H9 (cell line): ENCODE data around the gene STIM2. TPM values are rescaled to one million over a fixed set of nuclear protein-coding genes. Genes with fewer than 3 reads are reported as not detected.

Experiments used
- DNase-seq: peaks from one replicate; pipeline ENCODE4 v3.0.0-alpha.2; 2017
- H2AFZ ChIP-seq: one replicate; pipeline ENCODE4 v1.6.1; 2013; ENCODE audit warnings: mild to moderate bottlenecking, low read length, control low read depth, moderate library complexity
- H2AK5ac ChIP-seq: 2 replicates; pipeline ENCODE4 v1.6.1; 2013; ENCODE audit warnings: low read length, control low read depth, mixed read lengths; ENCODE audit not compliant: insufficient read length
- H2BK120ac ChIP-seq: one replicate; pipeline ENCODE4 v1.6.1; 2013; ENCODE audit warnings: low read depth, mild to moderate bottlenecking, low read length, control low read depth, inconsistent platforms; ENCODE audit not compliant: poor library complexity, severe bottlenecking
- H2BK12ac ChIP-seq: 2 replicates; pipeline ENCODE4 v1.6.1; 2013; ENCODE audit warnings: low read length, control low read depth, mixed read lengths, low read depth; ENCODE audit not compliant: insufficient read length
- H2BK15ac ChIP-seq: 2 replicates; pipeline ENCODE4 v1.6.1; 2013; ENCODE audit warnings: low read depth, low read length, control low read depth
- H2BK20ac ChIP-seq: one replicate; pipeline ENCODE4 v1.6.1; 2013; ENCODE audit warnings: low read depth, mild to moderate bottlenecking, low read length, control low read depth, inconsistent platforms; ENCODE audit not compliant: poor library complexity, severe bottlenecking
- H2BK5ac ChIP-seq: 2 replicates; pipeline ENCODE4 v1.6.1; 2013; ENCODE audit warnings: low read length, control low read depth, mixed read lengths; ENCODE audit not compliant: insufficient read length
- H3K14ac ChIP-seq: 2 replicates; pipeline ENCODE4 v1.6.1; 2013; ENCODE audit warnings: low read length, control low read depth; ENCODE audit not compliant: insufficient read depth
- H3K18ac ChIP-seq: 2 replicates; pipeline ENCODE4 v1.6.1; 2013; ENCODE audit warnings: low read depth, mild to moderate bottlenecking, mixed read lengths, low read length, control low read depth; ENCODE audit not compliant: insufficient read length
- H3K23ac ChIP-seq: 2 replicates; pipeline ENCODE4 v1.6.1; 2013; ENCODE audit warnings: low read length, control low read depth, mixed read lengths, low read depth; ENCODE audit not compliant: insufficient read length
- H3K23me2 ChIP-seq: 2 replicates; pipeline ENCODE4 v1.6.1; 2013; ENCODE audit warnings: low read depth, mild to moderate bottlenecking, mixed read lengths, low read length, control low read depth; ENCODE audit not compliant: insufficient read length, poor library complexity, severe bottlenecking
- H3K27ac ChIP-seq: 2 replicates; pipeline ENCODE4 v1.5.1; 2013; ENCODE audit warnings: low read length, control low read depth, mixed read lengths, low read depth; ENCODE audit not compliant: insufficient read length
- H3K27me3 ChIP-seq: 2 replicates; pipeline ENCODE4 v1.6.1; 2013; ENCODE audit warnings: low read length, control low read depth, inconsistent platforms; ENCODE audit not compliant: insufficient read depth
- H3K4ac ChIP-seq: 2 replicates; pipeline ENCODE4 v1.6.1; 2013; ENCODE audit warnings: low read depth, mild to moderate bottlenecking, control low read depth, inconsistent platforms, low read length, moderate library complexity
- H3K4me1 ChIP-seq: 2 replicates; pipeline ENCODE4 v1.6.1; 2013; ENCODE audit warnings: low read length, control low read depth, inconsistent platforms; ENCODE audit not compliant: insufficient read depth
- H3K4me2 ChIP-seq: 2 replicates; pipeline ENCODE4 v1.6.1; 2013; ENCODE audit warnings: low read length, control low read depth, mixed read lengths; ENCODE audit not compliant: insufficient read length, insufficient read depth
- H3K56ac ChIP-seq: 2 replicates; pipeline ENCODE4 v1.6.1; 2013; ENCODE audit warnings: low read depth, mild to moderate bottlenecking, mixed read lengths, low read length, control low read depth; ENCODE audit not compliant: insufficient read length
- H3K79me1 ChIP-seq: 2 replicates; pipeline ENCODE4 v1.6.1; 2013; ENCODE audit warnings: low read depth, mild to moderate bottlenecking, moderate library complexity, low read length, control low read depth, inconsistent platforms; ENCODE audit not compliant: insufficient read depth, poor library complexity, severe bottlenecking
- H3K79me2 ChIP-seq: 2 replicates; pipeline ENCODE4 v1.6.1; 2013; ENCODE audit warnings: low read length, control low read depth, inconsistent platforms; ENCODE audit not compliant: insufficient read depth
- H3K9ac ChIP-seq: 2 replicates; pipeline ENCODE4 v1.6.1; 2013; ENCODE audit warnings: low read length, control low read depth, mixed read lengths; ENCODE audit not compliant: insufficient read length; ENCODE audit errors: extremely low read depth
- H3K9me3 ChIP-seq: one replicate; pipeline ENCODE4 v1.6.1; 2013; ENCODE audit warnings: low read depth, low read length, inconsistent platforms; ENCODE audit not compliant: control insufficient read depth
- H3T11ph ChIP-seq: one replicate; pipeline ENCODE4 v1.6.1; 2013; ENCODE audit warnings: mild to moderate bottlenecking, low read length, control low read depth, inconsistent platforms
- H4K20me1 ChIP-seq: one replicate; pipeline ENCODE4 v1.6.1; 2013; ENCODE audit not compliant: control insufficient read depth, insufficient read length, insufficient read depth
- H4K5ac ChIP-seq: 2 replicates; pipeline ENCODE4 v1.6.1; 2013; ENCODE audit warnings: low read depth, mild to moderate bottlenecking, mixed read lengths, low read length, control low read depth; ENCODE audit not compliant: insufficient read length
- H4K8ac ChIP-seq: replicated peaks from 2 replicates; pipeline ENCODE4 v1.6.1; 2013; ENCODE audit warnings: low read length, control low read depth, mixed read lengths, low read depth; ENCODE audit not compliant: insufficient read length
- H4K91ac ChIP-seq: 2 replicates; pipeline ENCODE4 v1.6.1; 2013; ENCODE audit warnings: low read depth, mild to moderate bottlenecking, moderate library complexity, mixed read lengths, low read length, control low read depth; ENCODE audit not compliant: insufficient read length
- H3K27ac Mint-ChIP-seq, 3 experiments: 2 replicates in 2 of 3; 3 replicates in 1 of 3; pipeline ENCODE4 v1.8.0; 2020 to 2021; ENCODE audit warnings: mixed read lengths in 3 of 3, mild to moderate bottlenecking in 1 of 3, moderate library complexity in 1 of 3
- H3K27me3 Mint-ChIP-seq: 2 replicates; pipeline ENCODE4 v1.8.0; 2021; ENCODE audit warnings: low read depth, mild to moderate bottlenecking, moderate library complexity, mixed read lengths
- H3K36me3 Mint-ChIP-seq, 3 experiments: 2 replicates in 2 of 3; 3 replicates in 1 of 3; pipeline ENCODE4 v1.8.0; 2020 to 2021; ENCODE audit warnings: low read depth in 3 of 3, mixed read lengths in 3 of 3; ENCODE audit not compliant: insufficient read depth in 1 of 3
- H3K4me1 Mint-ChIP-seq, 2 experiments: 2 replicates each; pipeline ENCODE4 v1.8.0; 2020; ENCODE audit warnings: mixed read lengths in 2 of 2
- H3K4me3 Mint-ChIP-seq, 2 experiments: 2 replicates in 1 of 2; 3 replicates in 1 of 2; pipeline ENCODE4 v1.8.0; 2020 to 2021; ENCODE audit warnings: mild to moderate bottlenecking in 2 of 2, mixed read lengths in 2 of 2, moderate library complexity in 1 of 2
- H3K9me3 Mint-ChIP-seq, 2 experiments: 2 replicates in 1 of 2; 3 replicates in 1 of 2; pipeline ENCODE4 v1.8.0; 2020; ENCODE audit warnings: mild to moderate bottlenecking in 2 of 2, mixed read lengths in 2 of 2, moderate library complexity in 1 of 2
- WGBS: extraction: QIAGEN DNeasy Blood & Tissue Kit; methylation state at CpG from one replicate; pipeline ENCODE4 v1.1.7; 2013; ENCODE audit warnings: missing lambda C conversion rate, low lambda C conversion rate, mixed read lengths; ENCODE audit not compliant: insufficient read length; ENCODE audit errors: extremely low coverage; 5-methylcytosine and 5-hydroxymethylcytosine counted together
- total RNA-seq: library from RNA; stranded (reverse); gene quantifications from 2 replicates; pipeline ENCODE4 v1.2.1, GENCODE V29; 2021
- TF ChIP-seq, protein P1 (sequence below): fragments of 200-600 bp; sonication (generic); conservative IDR thresholded peaks from 3 replicates; pipeline ENCODE4 v1.8.0; 2021; ENCODE audit warnings: antibody characterized with exemption, mild to moderate bottlenecking

Gene STIM2
- total RNA-seq, 1 experiment from 2014 or later, result 26.2 TPM

DNA sequence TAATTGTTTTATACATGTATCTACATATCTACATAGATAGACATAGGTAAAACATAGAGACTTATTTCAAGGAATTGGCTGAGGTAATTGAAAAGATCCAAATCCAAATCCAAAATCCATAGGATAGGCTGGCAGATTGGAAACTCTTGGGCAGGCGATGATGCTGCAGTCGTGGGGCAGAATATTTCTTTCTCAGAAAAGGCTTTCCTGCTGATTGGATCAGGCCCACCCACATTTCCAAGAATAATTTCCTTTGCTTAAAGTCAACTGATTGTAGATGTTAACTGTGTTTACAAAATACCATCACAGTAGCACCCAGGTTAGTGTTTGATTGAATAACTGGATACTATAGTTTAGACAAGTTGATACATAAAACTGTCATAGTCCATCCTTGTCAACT is 27.2 kb downstream of the STIM2 start:
- Histone ChIP-seq H2AK5ac (no peak overlapping the region), H3K79me2 (peaks cover 2% of the 10 kb centered on the region; the same call in 1 of the 2 replicates), H4K20me1 (no peaks in the 10 kb centered on the region), H4K5ac (no peak overlapping the region), H3K4me2 (no peak overlapping the region), H2BK5ac (no peak overlapping the region), H3K4me1 (no peaks in the 10 kb centered on the region; the same call in 1 of the 2 replicates), H3K23ac (no peak overlapping the region), H3K79me1 (no peaks in the 10 kb centered on the region), H3T11ph (no peak overlapping the region), H3K9ac (no peak overlapping the region), H3K18ac (no peak overlapping the region), H2BK120ac (no peak overlapping the region), H2AFZ (no peak overlapping the region), H3K9me3 (no peaks in the 10 kb centered on the region), H3K14ac (no peak overlapping the region), H3K27me3 (no peaks in the 10 kb centered on the region), H3K56ac (no peak overlapping the region), H4K8ac (no peak overlapping the region), H2BK20ac (no peak overlapping the region), H3K23me2 (no peaks in the 10 kb centered on the region), H3K27ac (no peak overlapping the region), H2BK12ac (no peak overlapping the region), H3K4ac (no peak overlapping the region), H4K91ac (no peak overlapping the region), H2BK15ac (no peak overlapping the region)
- no peak overlapping the region for H3K27ac Mint-ChIP-seq
- peaks cover 9 to 15% (median 10%) of the 10 kb centered on the region in 3 experiments for H3K36me3 Mint-ChIP-seq
- WGBS, result no CpG with 5 or more reads among the region's 2 CpGs
- DNase-seq, result no peak
- H3K4me3 Mint-ChIP-seq, result no peak overlapping the region
- H3K27me3 Mint-ChIP-seq, result no peaks in the 10 kb centered on the region
- H3K4me1 Mint-ChIP-seq, result peaks cover 0 to 5% of the 10 kb centered on the region in 2 experiments; a peak in 2 of 4 replicates
- TF ChIP-seq, protein P1, sequence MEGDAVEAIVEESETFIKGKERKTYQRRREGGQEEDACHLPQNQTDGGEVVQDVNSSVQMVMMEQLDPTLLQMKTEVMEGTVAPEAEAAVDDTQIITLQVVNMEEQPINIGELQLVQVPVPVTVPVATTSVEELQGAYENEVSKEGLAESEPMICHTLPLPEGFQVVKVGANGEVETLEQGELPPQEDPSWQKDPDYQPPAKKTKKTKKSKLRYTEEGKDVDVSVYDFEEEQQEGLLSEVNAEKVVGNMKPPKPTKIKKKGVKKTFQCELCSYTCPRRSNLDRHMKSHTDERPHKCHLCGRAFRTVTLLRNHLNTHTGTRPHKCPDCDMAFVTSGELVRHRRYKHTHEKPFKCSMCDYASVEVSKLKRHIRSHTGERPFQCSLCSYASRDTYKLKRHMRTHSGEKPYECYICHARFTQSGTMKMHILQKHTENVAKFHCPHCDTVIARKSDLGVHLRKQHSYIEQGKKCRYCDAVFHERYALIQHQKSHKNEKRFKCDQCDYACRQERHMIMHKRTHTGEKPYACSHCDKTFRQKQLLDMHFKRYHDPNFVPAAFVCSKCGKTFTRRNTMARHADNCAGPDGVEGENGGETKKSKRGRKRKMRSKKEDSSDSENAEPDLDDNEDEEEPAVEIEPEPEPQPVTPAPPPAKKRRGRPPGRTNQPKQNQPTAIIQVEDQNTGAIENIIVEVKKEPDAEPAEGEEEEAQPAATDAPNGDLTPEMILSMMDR, result no peak
- peaks cover 0 to 9% of the 10 kb centered on the region in 2 experiments; a peak in 1 of 5 replicates for H3K9me3 Mint-ChIP-seq
